IMR-90 (cell line): Measurements from ENCODE around the gene KIFC3. TPM values are rescaled to one million over a fixed set of nuclear protein-coding genes. Genes with fewer than 3 reads are reported as not detected.

Experiments used
- ATAC-seq: fragments of 200-7000 bp; cut with Tn5 transposase; 2 replicates; pipeline ENCODE4 v1.9.1; 2020; ENCODE audit warnings: low read depth, mild to moderate bottlenecking, moderate library complexity
- BruUV-seq: library from RNA; stranded (reverse); fragments of 400-500 nt; replicated peaks from 2 replicates; lab custom pipeline; 2021; lab: Mats Ljungman, UMichigan
- CTCF ChIA-PET: fragments of 300-600 bp; formaldehyde crosslinking; extraction: SDS; loops from one replicate; lab custom pipeline; 2021; ENCODE audit warnings: antibody characterized with exemption; lab: Yijun Ruan, JAX
- POLR2A ChIA-PET: fragments of 300-600 bp; sonication (Branson Sonifier 250); formaldehyde crosslinking; loops from one replicate; lab custom pipeline; 2022; ENCODE audit warnings: antibody characterized with exemption; ENCODE audit not compliant: unreplicated experiment; lab: Charles Lee
- DNase-seq: peaks from one replicate; pipeline ENCODE4 v3.0.0; 2013
- H2AFZ ChIP-seq: replicated peaks from 2 replicates; pipeline ENCODE3; 2013; ENCODE audit warnings: low read length, mild to moderate bottlenecking; ENCODE audit not compliant: poor library complexity
- H2AK5ac ChIP-seq: 2 replicates; pipeline ENCODE4 v1.6.1; 2013; ENCODE audit warnings: low read depth, low read length, inconsistent platforms
- H2AK9ac ChIP-seq: replicated peaks from 2 replicates; pipeline ENCODE3; 2013; ENCODE audit warnings: mild to moderate bottlenecking, low read depth, low read length, moderate library complexity; ENCODE audit not compliant: poor library complexity
- H2BK120ac ChIP-seq: 2 replicates; pipeline ENCODE4 v1.6.1; 2013; ENCODE audit warnings: low read depth, low read length, inconsistent platforms
- H2BK15ac ChIP-seq: 3 replicates; pipeline ENCODE4 v1.6.1; 2013; ENCODE audit warnings: low read depth, low read length, inconsistent platforms
- H2BK20ac ChIP-seq: 2 replicates; pipeline ENCODE4 v1.6.1; 2013; ENCODE audit warnings: low read depth, mild to moderate bottlenecking, inconsistent platforms, low read length, moderate library complexity
- H2BK5ac ChIP-seq: 2 replicates; pipeline ENCODE4 v1.6.1; 2013; ENCODE audit warnings: mild to moderate bottlenecking, low read depth, low read length, inconsistent platforms; ENCODE audit not compliant: poor library complexity, severe bottlenecking
- H3K14ac ChIP-seq: replicated peaks from 2 replicates; pipeline ENCODE4 v1.6.1; 2013; ENCODE audit warnings: low read depth, low read length, inconsistent platforms
- H3K18ac ChIP-seq: 2 replicates; pipeline ENCODE4 v1.6.1; 2013; ENCODE audit warnings: low read depth, low read length, control low read depth
- H3K23ac ChIP-seq: 2 replicates; pipeline ENCODE4 v1.6.1; 2013; ENCODE audit warnings: low read depth, low read length, inconsistent platforms
- H3K27ac ChIP-seq: 2 replicates; pipeline ENCODE4 v1.5.1; 2013; ENCODE audit warnings: mild to moderate bottlenecking, control low read depth, low read length; ENCODE audit not compliant: insufficient read depth
- H3K27me3 ChIP-seq: 2 replicates; pipeline ENCODE4 v1.6.1; 2013; ENCODE audit warnings: low read length; ENCODE audit not compliant: control insufficient read depth, insufficient read depth
- H3K36me3 ChIP-seq: 2 replicates; pipeline ENCODE4 v1.6.1; 2013; ENCODE audit warnings: low read length, mixed read lengths; ENCODE audit not compliant: control insufficient read depth, insufficient read depth
- H3K4ac ChIP-seq: 2 replicates; pipeline ENCODE4 v1.6.1; 2013; ENCODE audit warnings: low read depth, low read length, inconsistent platforms
- H3K4me1 ChIP-seq: 2 replicates; pipeline ENCODE4 v1.6.1; 2013; ENCODE audit warnings: low read length, mixed read lengths; ENCODE audit not compliant: control insufficient read depth, insufficient read depth
- H3K4me2 ChIP-seq: 2 replicates; pipeline ENCODE4 v1.6.1; 2013; ENCODE audit warnings: low read depth, mild to moderate bottlenecking, control low read depth, low read length, moderate library complexity
- H3K4me3 ChIP-seq: 2 replicates; pipeline ENCODE4 v1.5.1; 2013; ENCODE audit warnings: low read depth, mild to moderate bottlenecking, control low read depth, low read length, moderate library complexity; ENCODE audit not compliant: insufficient read depth
- H3K56ac ChIP-seq: 2 replicates; pipeline ENCODE4 v1.6.1; 2013; ENCODE audit warnings: low read length, inconsistent platforms; ENCODE audit not compliant: insufficient read depth; ENCODE audit errors: extremely low read depth
- H3K79me1 ChIP-seq, 2 experiments: 2 replicates each; pipeline ENCODE4 v1.6.1; 2013; ENCODE audit warnings: low read length in 2 of 2, inconsistent platforms in 1 of 2, low read depth in 1 of 2
- H3K9ac ChIP-seq: 2 replicates; pipeline ENCODE4 v1.6.1; 2013; ENCODE audit warnings: low read depth, low read length, control low read depth
- H3K9me1 ChIP-seq: 2 replicates; pipeline ENCODE4 v1.6.1; 2013; ENCODE audit warnings: low read length, inconsistent platforms; ENCODE audit not compliant: insufficient read depth
- H3K9me3 ChIP-seq: 2 replicates; pipeline ENCODE4 v1.6.1; 2013; ENCODE audit warnings: low read length; ENCODE audit not compliant: control insufficient read depth, insufficient read depth
- H4K20me1 ChIP-seq: 2 replicates; pipeline ENCODE4 v1.6.1; 2013; ENCODE audit warnings: low read length, inconsistent platforms; ENCODE audit not compliant: insufficient read depth
- H4K5ac ChIP-seq: 2 replicates; pipeline ENCODE4 v1.6.1; 2013; ENCODE audit warnings: mild to moderate bottlenecking, low read depth, low read length, control low read depth
- H4K8ac ChIP-seq, 2 experiments: 2 replicates each; pipeline ENCODE4 v1.6.1; 2013; ENCODE audit warnings: low read depth in 2 of 2, low read length in 2 of 2, control low read depth in 1 of 2, inconsistent platforms in 1 of 2
- H4K91ac ChIP-seq: 2 replicates; pipeline ENCODE4 v1.6.1; 2013; ENCODE audit warnings: low read depth, low read length, inconsistent platforms; ENCODE audit not compliant: insufficient read depth
- BHLHE40 ChIP-seq: fragments of 150-350 bp; IDR thresholded peaks from 2 replicates; pipeline ENCODE4 v1.6.1; 2016; ENCODE audit warnings: mild to moderate bottlenecking, low read depth, low read length
- CEBPB ChIP-seq: IDR thresholded peaks from 2 replicates; pipeline ENCODE4 v1.6.1; 2012; ENCODE audit warnings: low read depth, low read length, improper control_type of control experiment
- CHD1 ChIP-seq: IDR thresholded peaks from 2 replicates; pipeline ENCODE4 v1.6.1; 2012; ENCODE audit warnings: low read depth, low read length, improper control_type of control experiment
- CTCF ChIP-seq: conservative IDR thresholded peaks from 2 replicates; pipeline ENCODE4 v1.5.1; 2012; ENCODE audit warnings: mild to moderate bottlenecking, low read depth, low read length, improper control_type of control experiment
- ELK1 ChIP-seq: fragments of 150-350 bp; IDR thresholded peaks from 2 replicates; pipeline ENCODE4 v1.6.1; 2016; ENCODE audit warnings: low read depth, mild to moderate bottlenecking, low read length, moderate library complexity, borderline replicate concordance
- FOS ChIP-seq: fragments of 150-350 bp; IDR thresholded peaks from 2 replicates; pipeline ENCODE4 v1.6.1; 2016; ENCODE audit warnings: low read depth, low read length
- MAFK ChIP-seq: IDR thresholded peaks from 2 replicates; pipeline ENCODE4 v1.6.1; 2012; ENCODE audit warnings: low read depth, low read length, improper control_type of control experiment
- MAZ ChIP-seq: IDR thresholded peaks from 2 replicates; pipeline ENCODE4 v1.6.1; 2012; ENCODE audit warnings: low read depth, mild to moderate bottlenecking, low read length, improper control_type of control experiment, moderate library complexity, borderline replicate concordance
- MXI1 ChIP-seq: IDR thresholded peaks from 2 replicates; pipeline ENCODE4 v1.6.1; 2012; ENCODE audit warnings: low read depth, mild to moderate bottlenecking, low read length, moderate library complexity, borderline replicate concordance
- NFE2L2 ChIP-seq: fragments of 150-350 bp; IDR thresholded peaks from 2 replicates; pipeline ENCODE4 v1.6.1; 2016; ENCODE audit warnings: low read depth, mild to moderate bottlenecking, low read length
- POLR2A ChIP-seq: IDR thresholded peaks from 2 replicates; pipeline ENCODE4 v1.6.1; 2012; ENCODE audit warnings: mild to moderate bottlenecking, low read depth, low read length
- RAD21 ChIP-seq: IDR thresholded peaks from 2 replicates; pipeline ENCODE4 v1.6.1; 2012; ENCODE audit warnings: low read length, improper control_type of control experiment
- RCOR1 ChIP-seq: IDR thresholded peaks from 2 replicates; pipeline ENCODE4 v1.6.1; 2012; ENCODE audit warnings: mild to moderate bottlenecking, low read length, improper control_type of control experiment; ENCODE audit not compliant: insufficient replicate concordance
- RFX5 ChIP-seq: IDR thresholded peaks from 2 replicates; pipeline ENCODE4 v1.8.0; 2012; ENCODE audit warnings: low read depth, mild to moderate bottlenecking, low read length, moderate library complexity
- SMC3 ChIP-seq: fragments of 150-350 bp; IDR thresholded peaks from 2 replicates; pipeline ENCODE4 v1.6.1; 2016; ENCODE audit warnings: low read depth, mild to moderate bottlenecking, antibody characterized with exemption, low read length, moderate library complexity
- USF2 ChIP-seq: fragments of 150-350 bp; IDR thresholded peaks from 2 replicates; pipeline ENCODE4 v1.6.1; 2017; ENCODE audit warnings: mild to moderate bottlenecking, antibody characterized with exemption, low read length, low read depth
- WGBS, 2 experiments: methylation state at CpG; one replicate each; pipeline versions ENCODE4 v1.1.5 to v1.1.7; 2013; ENCODE audit warnings: missing lambda C conversion rate in 2 of 2; ENCODE audit not compliant: insufficient read length in 1 of 2; ENCODE audit errors: extremely low coverage in 2 of 2; 5-methylcytosine and 5-hydroxymethylcytosine counted together
- dilution Hi-C: fragments of 300-500 bp; cut with HindIII; formaldehyde crosslinking; loops from one replicate; pipeline ENCODE4 v1.14.3; 2018; ENCODE audit warnings: low sequenced_read_pairs; ENCODE audit not compliant: unreplicated experiment
- in situ Hi-C: fragments of 300-500 bp; cut with MboI; formaldehyde crosslinking; loops from 3 replicates; pipeline ENCODE4 v1.14.3; 2019; ENCODE audit warnings: low sequenced_read_pairs, inconsistent platforms, mixed read lengths
- intact Hi-C: fragments of 100-400 bp; cut with micrococcal nuclease; formaldehyde crosslinking; loops from 2 replicates; pipeline ENCODE4 v1.10.0; 2022
- polyA plus RNA-seq, 3 experiments: library from polyadenylated mRNA; depleted of rRNA; stranded (reverse); fragments of >200 nt; gene quantifications; 2 replicates each; pipeline ENCODE4 v1.2.3, GENCODE V29; 2012; ENCODE audit warnings: low replicate concordance in 1 of 3
- total RNA-seq: library from RNA; depleted of rRNA; stranded (reverse); fragments of >200 nt; gene quantifications from 2 replicates; pipeline ENCODE4 v1.2.3, GENCODE V29; 2012

Gene KIFC3
- total and polyA plus RNA-seq, 2 of the 4 experiments (the other 2 are of a cell fraction) = 48.6 to 62.5 TPM

- no TSS peak for BruUV-seq
- Histone ChIP-seq H3K23ac (no peak overlapping the region), H3K56ac (no peak overlapping the region), H4K8ac (no peak overlapping the region), H2BK120ac (no peak overlapping the region), H3K27me3 (no peaks in the 10 kb centered on the region), H4K5ac (no peak overlapping the region), H2AFZ (no peak overlapping the region), H3K14ac (no peak overlapping the region), H3K79me1 (no peaks in the 10 kb centered on the region), H4K20me1 (no peaks in the 10 kb centered on the region), H3K4me1 (no peaks in the 10 kb centered on the region), H3K4me2 (no peak overlapping the region), H3K9me3 (no peaks in the 10 kb centered on the region), H3K36me3 (peaks cover 20% of the 10 kb centered on the region), H2BK15ac (no peak overlapping the region), H2AK5ac (no peak overlapping the region), H3K4me3 (no peak overlapping the region), H2BK5ac (no peak overlapping the region), H4K91ac (no peak overlapping the region), H2AK9ac (no peak overlapping the region), H2BK20ac (no peak overlapping the region), H3K4ac (no peak overlapping the region), H3K9me1 (no peaks in the 10 kb centered on the region), H3K9ac (no peak overlapping the region), H3K27ac (no peak overlapping the region), H3K18ac (no peak overlapping the region)
- dilution Hi-C loops (no loop called here), intact Hi-C loops (no loop called here), in situ Hi-C loops (no loop called here)
- WGBS, 2 experiments = 83% methylated on average over 8 of the region's 11 CpGs; no CpG with 5 or more reads in 1 of the 2 experiments
- DNase-seq = no peak
- TF ChIP-seq USF2 (no peak), RCOR1 (no peak), CTCF (no peak), ELK1 (no peak), MAZ (no peak), MAFK (no peak), MXI1 (no peak), BHLHE40 (no peak), SMC3 (no peak), NFE2L2 (no peak), CHD1 (no peak), CEBPB (no peak), FOS (no peak), POLR2A (no peak), RAD21 (no peak), RFX5 (no peak)
- ChIA-PET CTCF (no interaction called here), POLR2A (no interaction called here)
- ATAC-seq = no peak
Measured at GRCh38 chr16:57748596-57748995, 53.7 kb downstream of the KIFC3 start.
